Panc1 (cell line): Measurements from ENCODE around the gene HOXB3. TPM values are rescaled to one million over a fixed set of nuclear protein-coding genes. Genes with fewer than 3 reads are reported as not detected.

Source experiments
- ATAC-seq: fragments of 200-7000 bp; cut with Tn5 transposase; 2 replicates; pipeline ENCODE4 v1.9.1; 2020; ENCODE audit warnings: mild to moderate bottlenecking, moderate library complexity
- BruUV-seq: library from RNA; stranded (reverse); fragments of 400-500 nt; replicated peaks from 2 replicates; lab custom pipeline; 2021; lab: Mats Ljungman, UMichigan
- CTCF ChIA-PET: fragments of 300-600 bp; sonication (Branson Sonifier 250); formaldehyde crosslinking; loops from one replicate; lab custom pipeline; 2022; ENCODE audit warnings: antibody characterized with exemption; lab: Charles Lee
- POLR2A ChIA-PET: fragments of 300-600 bp; sonication (Branson Sonifier 250); formaldehyde crosslinking; loops from one replicate; lab custom pipeline; 2022; ENCODE audit warnings: antibody characterized with exemption; lab: Charles Lee
- DNase-seq: peaks from one replicate; pipeline ENCODE4 v3.0.0-alpha.2; 2010; ENCODE audit warnings: low read depth, low spot score
- H3K27ac ChIP-seq: 2 replicates; pipeline ENCODE4 v1.5.1; 2011; ENCODE audit warnings: mild to moderate bottlenecking, low read length, inconsistent platforms
- H3K27me3 ChIP-seq: fragments of 200-500 bp; sonication (Bioruptor generic); 2 replicates; pipeline ENCODE4 v1.6.0; 2014; ENCODE audit warnings: low read length, inconsistent platforms; ENCODE audit not compliant: control insufficient read depth, insufficient read depth
- H3K36me3 ChIP-seq: fragments of 200-500 bp; sonication (Bioruptor generic); 2 replicates; pipeline ENCODE4 v1.5.1; 2014; ENCODE audit warnings: inconsistent platforms, mild to moderate bottlenecking, low read length, moderate library complexity; ENCODE audit not compliant: control insufficient read depth, insufficient read depth
- H3K4me1 ChIP-seq: 2 replicates; pipeline ENCODE4 v1.5.1; 2011; ENCODE audit warnings: inconsistent platforms, mild to moderate bottlenecking, low read length, moderate library complexity; ENCODE audit not compliant: control insufficient read depth, insufficient read depth
- H3K4me3 ChIP-seq, 2 experiments: 2 replicates each; pipeline ENCODE4 v1.5.1; 2011 to 2012; ENCODE audit warnings: low read depth in 2 of 2, low read length in 2 of 2, mild to moderate bottlenecking in 2 of 2, inconsistent platforms in 1 of 2, moderate library complexity in 1 of 2
- H3K9me3 ChIP-seq: fragments of 200-500 bp; sonication (Bioruptor generic); 2 replicates; pipeline ENCODE4 v1.5.1; 2014; ENCODE audit warnings: low read depth, mild to moderate bottlenecking, inconsistent platforms, low read length, moderate library complexity; ENCODE audit not compliant: control insufficient read depth, insufficient read depth
- CTCF ChIP-seq: fragments of 450-650 bp; IDR thresholded peaks from 2 replicates; pipeline ENCODE4 v1.5.1; 2017; ENCODE audit warnings: mild to moderate bottlenecking
- POLR2AphosphoS5 ChIP-seq: IDR thresholded peaks from 2 replicates; pipeline ENCODE4 v1.6.1; 2012; ENCODE audit warnings: mild to moderate bottlenecking, low read depth, low read length, moderate library complexity
- REST ChIP-seq, 2 experiments: IDR thresholded peaks; 2 replicates each; pipeline ENCODE4 v1.6.1; 2011 to 2012; ENCODE audit warnings: low read depth in 2 of 2, control low read depth in 1 of 2, low read length in 1 of 2, mild to moderate bottlenecking in 1 of 2, moderate library complexity in 1 of 2; ENCODE audit not compliant: insufficient read depth in 1 of 2
- SIN3A ChIP-seq: IDR thresholded peaks from 2 replicates; pipeline ENCODE4 v1.6.1; 2012; ENCODE audit warnings: low read depth, mild to moderate bottlenecking, low read length, moderate library complexity, borderline replicate concordance; ENCODE audit not compliant: insufficient read depth
- TCF7L2 ChIP-seq: IDR thresholded peaks from 2 replicates; pipeline ENCODE4 v1.6.1; 2011; ENCODE audit warnings: mild to moderate bottlenecking, low read depth, low read length, inconsistent platforms
- in situ Hi-C: cut with HindIII; loops from 2 replicates; pipeline ENCODE4 v1.10.0; 2016; ENCODE audit warnings: low sequenced_read_pairs, low pct_unique_long_range_greater_than_20kb
- intact Hi-C: fragments of 100-400 bp; cut with micrococcal nuclease; formaldehyde crosslinking; loops from one replicate; pipeline ENCODE4 v1.10.0; 2022; ENCODE audit not compliant: unreplicated experiment
- total RNA-seq: library from RNA; stranded (reverse); gene quantifications from one replicate; pipeline ENCODE4 v1.2.1, GENCODE V29; 2021; ENCODE audit not compliant: unreplicated experiment

The HOXB3 gene
- total RNA-seq, 1 experiment from 2014 or later = 127 TPM

- in situ Hi-C loops (loop anchor here (5.0 kb wide), 1 partner anchor 61 kb away; the partner anchor contains the start of gene HOXB8), intact Hi-C loops (no loop called here)
- Histone ChIP-seq H3K27ac (peak overlapping the region; percentile 97), H3K4me1 (peaks cover 83% of the 10 kb centered on the region), H3K9me3 (no peaks in the 10 kb centered on the region), H3K4me3 (peak overlapping the region; percentile 22 to 51), H3K27me3 (no peaks in the 10 kb centered on the region), H3K36me3 (peaks cover 6% of the 10 kb centered on the region)
- DNase-seq (no peak), ATAC-seq (no peak)
- CTCF ChIA-PET = interaction anchor here (0.6 to 0.7 kb wide), 3 partner anchors 34 to 53 kb away, joined by 3 to 6 read pairs (median 3); no protein-coding TSS in a partner anchor
- TSS peak; percentile 41 for BruUV-seq
- TF ChIP-seq POLR2AphosphoS5 = no peak; the same call in 1 of the 2 replicates
- TF ChIP-seq SIN3A = no peak
- TF ChIP-seq TCF7L2 = no peak
- TF ChIP-seq CTCF = no peak
- no peak for TF ChIP-seq REST (IDR thresholded peaks at IDR 0.05; ENCODE audit: insufficient read depth in 1 of 2, low read depth in 2 of 2, low read length in 1 of 2)
- POLR2A ChIA-PET = interaction anchor here (0.6 to 1.0 kb wide), 5 partner anchors 11 to 1783 kb away, joined by 3 to 7 read pairs (median 5); no protein-coding TSS in a partner anchor
Observed at GRCh38 chr17:48556229-48556575, 33.8 kb downstream of the HOXB3 start.

- CTCF ChIA-PET = interaction anchor here (0.6 to 1.0 kb wide), 3 partner anchors 33 to 52 kb away, joined by 3 to 4 read pairs (median 3); no protein-coding TSS in a partner anchor
- in situ Hi-C loops = loop anchor here (5.0 kb wide), 1 partner anchor 62 kb away; the partner anchor contains the start of gene HOXB8
- Histone ChIP-seq H3K4me3 (peak overlapping the region; percentile 52 to 61), H3K36me3 (peaks cover 6% of the 10 kb centered on the region), H3K9me3 (no peaks in the 10 kb centered on the region), H3K27ac (peak overlapping the region; percentile 99), H3K4me1 (peaks cover 80% of the 10 kb centered on the region), H3K27me3 (no peaks in the 10 kb centered on the region)
- TF ChIP-seq SIN3A (0 out of 2 replicates have a peak, but pooled peaks have one; percentile 25), POLR2AphosphoS5 (peak; percentile 68), TCF7L2 (no peak)
- DNase-seq (no peak), ATAC-seq (peak; percentile 47)
- intact Hi-C loops = loop anchor here (2.0 kb wide), 1 partner anchor 63 kb away; no protein-coding TSS in a partner anchor
- POLR2A ChIA-PET = interaction anchor here (0.6 to 1.0 kb wide), 8 partner anchors 11 to 1783 kb away, joined by 3 to 7 read pairs (median 4); no protein-coding TSS in a partner anchor
- no TSS peak for BruUV-seq
Observed at GRCh38 chr17:48555258-48556228, 34.5 kb downstream of the HOXB3 start.
